Measurements from ENCODE around the gene PITPNC1.

- no peak for TF ChIP-seq ZNF274 (IDR thresholded peaks at IDR 0.05; ENCODE audit: low read depth, low read length)
- no peak for TF ChIP-seq SUZ12 (IDR thresholded peaks at IDR 0.05; ENCODE audit: extremely low read depth, insufficient read depth, insufficient read length)
Observed at GRCh38 chr17:67401598-67402504, 24.8 kb downstream of the PITPNC1 start.
